Left ventricle myocardium inferior (tissue), 1 donor: ENCODE data around the gene C7orf33. TPM values are rescaled to one million over a fixed set of nuclear protein-coding genes. Genes with fewer than 3 reads are reported as not detected.

Experiments used
- DNase-seq: peaks from one replicate; pipeline ENCODE4 v3.0.0-alpha.2; 2020
- H3K27ac ChIP-seq: fragments of 200-600 bp; replicated peaks from 2 replicates; pipeline ENCODE4 v1.8.0; 2021
- H3K27me3 ChIP-seq: fragments of 200-600 bp; 2 replicates; pipeline ENCODE4 v1.8.0; 2021; ENCODE audit warnings: low read depth
- H3K36me3 ChIP-seq: fragments of 200-600 bp; 2 replicates; pipeline ENCODE4 v1.8.0; 2021
- H3K4me1 ChIP-seq: fragments of 200-600 bp; 2 replicates; pipeline ENCODE4 v1.8.0; 2021
- H3K4me3 ChIP-seq: fragments of 200-600 bp; 2 replicates; pipeline ENCODE4 v1.8.0; 2021; ENCODE audit warnings: mild to moderate bottlenecking, moderate library complexity
- H3K9me3 ChIP-seq: fragments of 200-600 bp; replicated peaks from 2 replicates; pipeline ENCODE4 v1.8.0; 2021
- CTCF ChIP-seq: fragments of 200-600 bp; IDR thresholded peaks from 2 replicates; pipeline ENCODE4 v1.8.0; 2021; ENCODE audit warnings: antibody characterized with exemption, mild to moderate bottlenecking, borderline replicate concordance
- intact Hi-C: fragments of 100-400 bp; cut with micrococcal nuclease; formaldehyde crosslinking; loops from one replicate; pipeline ENCODE4 v1.11.0; 2022
- long read RNA-seq: library from polyadenylated mRNA; unstranded; transcript quantifications from one replicate; pipeline ENCODE4 v2.0.0, GENCODE V29; 2021
- total RNA-seq: library from RNA; stranded (reverse); fragmentation: NEBNext Ultra II Directional; extraction: Animal tissue kit (Norgen Biotek cat#: 25700); gene quantifications from one replicate; pipeline ENCODE4 v1.2.1, GENCODE V29; 2021
- donor health status: DM: no; HTN: yes; CAD: no; lungs with severe emphysema.

C7orf33 gene, protein sequence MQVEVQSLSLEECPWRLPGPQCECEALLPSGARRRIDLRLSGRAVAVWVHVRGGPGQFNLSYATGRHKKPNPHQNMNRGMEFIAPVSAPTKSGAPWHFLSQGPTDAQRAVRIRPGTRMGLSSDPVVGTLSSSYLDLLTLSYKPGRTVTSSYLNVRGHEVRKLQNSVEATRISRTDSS
- total RNA-seq: not detected
- long read RNA-seq: 0 reads

GRCh38 chr7:148590471-148590870 lies at the start of gene C7orf33:
TSS of gene C7orf33 (plus strand) at chr7:148590766. CDS start at chr7:148590926, 160 bp downstream.
- no peaks in the 10 kb centered on the region for H3K4me1 ChIP-seq
- no peak within 1 kb of the TSS for H3K27ac ChIP-seq
- no peaks in the 10 kb centered on the region for H3K36me3 ChIP-seq
- DNase-seq: no peak
- TF ChIP-seq CTCF: no peak
- H3K4me3 ChIP-seq: no peak within 1 kb of the TSS
- peaks cover 65% of the 10 kb centered on the region for H3K27me3 ChIP-seq
- no peaks in the 10 kb centered on the region for H3K9me3 ChIP-seq
- intact Hi-C loops: no loop called here

DNA sequence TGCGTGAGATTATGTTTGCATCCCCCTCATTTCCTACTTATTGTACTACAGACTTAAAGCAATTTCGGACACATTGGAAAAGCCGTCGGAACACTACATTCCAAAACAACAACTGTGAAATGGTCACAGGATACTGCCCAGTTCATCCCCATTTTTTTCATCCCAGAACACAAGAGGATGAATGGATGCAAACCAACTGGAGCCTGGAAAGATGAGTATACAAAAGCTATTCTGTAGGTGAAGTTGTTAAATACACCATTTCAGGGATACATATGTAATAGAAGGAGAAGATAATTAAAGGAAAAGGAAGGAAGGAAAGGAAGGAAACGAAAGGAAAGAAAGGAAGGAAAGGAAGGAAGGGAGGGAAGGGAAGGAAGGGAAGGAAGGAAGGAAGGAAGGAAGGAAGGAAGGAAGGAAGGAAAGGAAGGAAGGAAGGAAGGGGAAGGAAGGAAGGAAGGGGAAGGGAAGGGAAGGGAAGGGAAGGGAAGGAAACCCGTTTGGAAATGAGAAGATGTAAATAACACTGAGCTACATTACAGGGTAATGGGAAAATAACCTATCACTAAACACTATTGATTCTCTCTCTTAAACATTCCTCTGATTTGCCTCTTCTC lies 48.6 kb upstream of the C7orf33 start:
- Histone ChIP-seq H3K27me3 (no peaks in the 10 kb centered on the region), H3K4me1 (no peaks in the 10 kb centered on the region), H3K9me3 (no peaks in the 10 kb centered on the region), H3K4me3 (no peak overlapping the region), H3K36me3 (no peaks in the 10 kb centered on the region), H3K27ac (no peak overlapping the region)
- no peak for DNase-seq
- intact Hi-C loops: no loop called here
- no peak for TF ChIP-seq CTCF

GRCh38 chr7:148543302-148543701 lies 47.3 kb upstream of the C7orf33 start:
- Histone ChIP-seq H3K27me3 (no peaks in the 10 kb centered on the region), H3K27ac (no peak overlapping the region), H3K36me3 (no peaks in the 10 kb centered on the region), H3K9me3 (no peaks in the 10 kb centered on the region), H3K4me1 (no peaks in the 10 kb centered on the region), H3K4me3 (no peak overlapping the region)
- TF ChIP-seq CTCF: no peak
- no peak for DNase-seq
- intact Hi-C loops: no loop called here

GRCh38 chr7:148545172-148545571 lies 45.4 kb upstream of the C7orf33 start:
- DNase-seq: no peak
- Histone ChIP-seq H3K9me3 (peaks cover 13% of the 10 kb centered on the region), H3K27ac (no peak overlapping the region), H3K27me3 (no peaks in the 10 kb centered on the region), H3K4me3 (no peak overlapping the region), H3K36me3 (no peaks in the 10 kb centered on the region), H3K4me1 (no peaks in the 10 kb centered on the region)
- intact Hi-C loops: no loop called here
- TF ChIP-seq CTCF: no peak

GRCh38 chr7:148545932-148546331 lies 44.6 kb upstream of the C7orf33 start:
- TF ChIP-seq CTCF: no peak
- H3K36me3 ChIP-seq: no peaks in the 10 kb centered on the region
- no peak overlapping the region for H3K27ac ChIP-seq
- no peak overlapping the region for H3K4me3 ChIP-seq
- no peaks in the 10 kb centered on the region for H3K4me1 ChIP-seq
- intact Hi-C loops: no loop called here
- no peak for DNase-seq
- peaks cover 20% of the 10 kb centered on the region for H3K9me3 ChIP-seq
- H3K27me3 ChIP-seq: no peaks in the 10 kb centered on the region
